HepG2 (cell line): Measurements from ENCODE around the gene KIF13A. TPM values are rescaled to one million over a fixed set of nuclear protein-coding genes. Genes with fewer than 3 reads are reported as not detected.

Source experiments
- KDM1A ChIP-seq: IDR thresholded peaks from 2 replicates; pipeline ENCODE4 v1.6.1; 2016; ENCODE audit warnings: missing compliant biosample characterization
- RAD21 ChIP-seq: fragments of 450-650 bp; formaldehyde crosslinking; IDR thresholded peaks from 2 replicates; pipeline ENCODE4 v1.5.0; 2020; ENCODE audit warnings: mild to moderate bottlenecking
- SMYD3 ChIP-seq: sonication (generic); formaldehyde crosslinking; IDR thresholded peaks from 2 replicates; pipeline ENCODE4 v1.8.1; 2023; ENCODE audit warnings: mild to moderate bottlenecking, missing genetic modification reagents
- SRSF1 ChIP-seq: fragments of 200-400 bp; formaldehyde crosslinking; optimal IDR thresholded peaks from 2 replicates; pipeline ENCODE3; 2017; ENCODE audit warnings: mild to moderate bottlenecking, low read depth, low read length, moderate library complexity
- SRY ChIP-seq: sonication (generic); formaldehyde crosslinking; IDR thresholded peaks from 2 replicates; pipeline ENCODE4 v1.8.0; 2022; ENCODE audit warnings: mild to moderate bottlenecking, missing genetic modification reagents
- ZBTB38 ChIP-seq: sonication (generic); formaldehyde crosslinking; IDR thresholded peaks from 2 replicates; pipeline ENCODE4 v1.5.1; 2020; ENCODE audit warnings: mild to moderate bottlenecking, missing genetic modification reagents
- ZBTB7B ChIP-seq: sonication (generic); formaldehyde crosslinking; IDR thresholded peaks from 2 replicates; pipeline ENCODE4 v1.4.0; 2020; ENCODE audit warnings: missing genetic modification reagents
- ZFX ChIP-seq: sonication (generic); formaldehyde crosslinking; IDR thresholded peaks from 2 replicates; pipeline ENCODE4 v1.4.0; 2020; ENCODE audit warnings: mild to moderate bottlenecking, low read depth, missing genetic modification reagents, moderate library complexity
- ZNF224 ChIP-seq: sonication (generic); formaldehyde crosslinking; IDR thresholded peaks from 2 replicates; pipeline ENCODE4 v1.5.0; 2020; ENCODE audit warnings: mild to moderate bottlenecking, missing genetic modification reagents
- ZNF30 ChIP-seq: sonication (generic); formaldehyde crosslinking; IDR thresholded peaks from 2 replicates; pipeline ENCODE4 v1.5.0; 2020; ENCODE audit warnings: mild to moderate bottlenecking, missing genetic modification reagents
- polyA plus RNA-seq, 8 experiments: library from polyadenylated mRNA; depleted of rRNA in 3 of 8; stranded (reverse) in 7 of 8; unstranded in 1 of 8; fragments of >200 nt; fragmentation: Illumina TruSeq in 4 of 8; extraction: Trizol in 4 of 8; gene quantifications; 2 replicates each; pipeline versions ENCODE4 v1.2.1 to v1.2.3, GENCODE V29; 2011 to 2016; ENCODE audit warnings: low read depth in 4 of 8, missing spikeins in 1 of 8, mixed read lengths in 1 of 8; ENCODE audit not compliant: insufficient read depth in 1 of 8
- total RNA-seq, 5 experiments: library from RNA; depleted of rRNA; stranded (reverse); fragments of >200 nt; fragmentation: Illumina TruSeq; extraction: Trizol; gene quantifications; 2 replicates each; pipeline ENCODE4 v1.2.3, GENCODE V29; 2016; ENCODE audit warnings: low read depth in 1 of 5
- TF ChIP-seq, protein P1 (sequence below): sonication (generic); formaldehyde crosslinking; IDR thresholded peaks from 2 replicates; pipeline ENCODE4 v1.9.0; 2022; ENCODE audit warnings: missing genetic modification reagents, mild to moderate bottlenecking, borderline replicate concordance
- TF ChIP-seq, protein P2 (sequence below): sonication (generic); formaldehyde crosslinking; IDR thresholded peaks from 2 replicates; pipeline ENCODE4 v1.9.0; 2022; ENCODE audit warnings: low read depth, missing genetic modification reagents
- TF ChIP-seq, protein P3 (sequence below): sonication (generic); formaldehyde crosslinking; IDR thresholded peaks from 2 replicates; pipeline ENCODE4 v1.9.0; 2021; ENCODE audit warnings: missing genetic modification reagents, borderline replicate concordance
- TF ChIP-seq, protein P4 (sequence below): IDR thresholded peaks from 2 replicates; pipeline ENCODE4 v1.6.1; 2016
- TF ChIP-seq, protein P5 (sequence below): sonication (generic); formaldehyde crosslinking; IDR thresholded peaks from 2 replicates; pipeline ENCODE4 v1.4.0; 2020; ENCODE audit warnings: mild to moderate bottlenecking, missing genetic modification reagents
- TF ChIP-seq, protein P6 (sequence below), 2 experiments: IDR thresholded peaks; 2 replicates each; pipeline ENCODE4 v1.6.1; 2011 to 2012; ENCODE audit warnings: low read length in 2 of 2, borderline replicate concordance in 1 of 2, low read depth in 1 of 2, mild to moderate bottlenecking in 1 of 2, moderate library complexity in 1 of 2

KIF13A gene
- total and polyA plus RNA-seq, 2 of the 13 experiments (the other 11 are each of a cell fraction or from before 2014, with no cell fraction given), result 21.1 to 37.2 TPM

DNA sequence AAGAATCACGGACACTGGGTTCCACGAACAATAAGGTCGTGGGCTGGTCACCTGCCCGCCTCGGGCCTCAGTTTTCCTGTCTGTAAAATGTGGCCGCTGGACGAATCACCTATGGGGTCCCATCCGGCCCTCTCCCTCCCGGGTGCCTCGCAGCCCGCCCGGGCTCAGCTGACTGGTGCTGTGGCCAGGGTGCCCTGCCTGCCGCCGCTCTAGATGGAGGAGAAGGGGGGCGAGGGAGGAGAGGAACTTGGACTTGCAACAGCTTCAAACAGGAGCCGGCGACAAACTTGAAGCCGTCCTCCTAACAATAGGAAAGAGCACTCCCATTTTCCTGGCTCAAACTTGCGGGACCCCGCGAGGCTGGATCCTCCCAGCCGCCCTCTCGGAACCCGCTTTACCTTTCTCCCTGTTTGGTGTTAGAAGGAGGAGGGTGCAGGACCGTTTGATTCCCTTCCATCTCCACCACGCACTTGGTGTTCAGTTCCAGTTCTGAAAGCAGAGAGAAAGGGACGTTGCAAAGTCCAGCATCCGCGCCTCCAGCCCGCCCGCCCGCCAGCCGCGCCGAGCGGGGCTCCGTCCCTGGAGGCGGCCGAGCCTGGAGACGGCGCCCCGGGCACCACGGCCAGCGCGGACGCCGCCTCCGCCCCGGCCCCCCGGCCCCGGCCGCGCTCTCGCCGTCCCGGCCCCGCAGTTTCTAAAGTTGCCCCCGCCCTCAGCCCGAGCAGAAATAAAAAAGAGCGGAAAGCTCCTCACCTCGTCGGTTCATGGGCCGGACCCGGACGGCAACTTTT is 584 bp downstream of the KIF13A start (continued):
- TF ChIP-seq, protein P1, sequence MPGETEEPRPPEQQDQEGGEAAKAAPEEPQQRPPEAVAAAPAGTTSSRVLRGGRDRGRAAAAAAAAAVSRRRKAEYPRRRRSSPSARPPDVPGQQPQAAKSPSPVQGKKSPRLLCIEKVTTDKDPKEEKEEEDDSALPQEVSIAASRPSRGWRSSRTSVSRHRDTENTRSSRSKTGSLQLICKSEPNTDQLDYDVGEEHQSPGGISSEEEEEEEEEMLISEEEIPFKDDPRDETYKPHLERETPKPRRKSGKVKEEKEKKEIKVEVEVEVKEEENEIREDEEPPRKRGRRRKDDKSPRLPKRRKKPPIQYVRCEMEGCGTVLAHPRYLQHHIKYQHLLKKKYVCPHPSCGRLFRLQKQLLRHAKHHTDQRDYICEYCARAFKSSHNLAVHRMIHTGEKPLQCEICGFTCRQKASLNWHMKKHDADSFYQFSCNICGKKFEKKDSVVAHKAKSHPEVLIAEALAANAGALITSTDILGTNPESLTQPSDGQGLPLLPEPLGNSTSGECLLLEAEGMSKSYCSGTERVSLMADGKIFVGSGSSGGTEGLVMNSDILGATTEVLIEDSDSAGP, result peak; percentile 63; the same call in 1 of the 2 replicates
- TF ChIP-seq ZBTB7B (CRISPR knock-in tag) (peak; percentile 65; the same call in 1 of the 2 replicates), RAD21 (CRISPR knock-in tag) (0 out of 2 replicates have a peak, but pooled peaks have one; percentile 5), SRY (peak; percentile 53; the same call in 1 of the 2 replicates), KDM1A (CRISPR knock-in tag) (peak; percentile 76), ZBTB38 (CRISPR knock-in tag) (peak; percentile 57; the same call in 1 of the 2 replicates), ZNF224 (peak; percentile 82), SMYD3 (no peak), SRSF1 (no peak), ZNF30 (CRISPR knock-in tag) (no peak), ZFX (CRISPR knock-in tag) (peak; percentile 52; the same call in 1 of the 2 replicates)
- TF ChIP-seq, protein P2, sequence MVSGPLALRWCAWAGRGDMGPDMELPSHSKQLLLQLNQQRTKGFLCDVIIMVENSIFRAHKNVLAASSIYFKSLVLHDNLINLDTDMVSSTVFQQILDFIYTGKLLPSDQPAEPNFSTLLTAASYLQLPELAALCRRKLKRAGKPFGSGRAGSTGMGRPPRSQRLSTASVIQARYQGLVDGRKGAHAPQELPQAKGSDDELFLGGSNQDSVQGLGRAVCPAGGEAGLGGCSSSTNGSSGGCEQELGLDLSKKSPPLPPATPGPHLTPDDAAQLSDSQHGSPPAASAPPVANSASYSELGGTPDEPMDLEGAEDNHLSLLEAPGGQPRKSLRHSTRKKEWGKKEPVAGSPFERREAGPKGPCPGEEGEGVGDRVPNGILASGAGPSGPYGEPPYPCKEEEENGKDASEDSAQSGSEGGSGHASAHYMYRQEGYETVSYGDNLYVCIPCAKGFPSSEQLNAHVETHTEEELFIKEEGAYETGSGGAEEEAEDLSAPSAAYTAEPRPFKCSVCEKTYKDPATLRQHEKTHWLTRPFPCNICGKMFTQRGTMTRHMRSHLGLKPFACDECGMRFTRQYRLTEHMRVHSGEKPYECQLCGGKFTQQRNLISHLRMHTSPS (CRISPR knock-in tag), result peak; percentile 44; the same call in 1 of the 2 replicates
- TF ChIP-seq, protein P3, sequence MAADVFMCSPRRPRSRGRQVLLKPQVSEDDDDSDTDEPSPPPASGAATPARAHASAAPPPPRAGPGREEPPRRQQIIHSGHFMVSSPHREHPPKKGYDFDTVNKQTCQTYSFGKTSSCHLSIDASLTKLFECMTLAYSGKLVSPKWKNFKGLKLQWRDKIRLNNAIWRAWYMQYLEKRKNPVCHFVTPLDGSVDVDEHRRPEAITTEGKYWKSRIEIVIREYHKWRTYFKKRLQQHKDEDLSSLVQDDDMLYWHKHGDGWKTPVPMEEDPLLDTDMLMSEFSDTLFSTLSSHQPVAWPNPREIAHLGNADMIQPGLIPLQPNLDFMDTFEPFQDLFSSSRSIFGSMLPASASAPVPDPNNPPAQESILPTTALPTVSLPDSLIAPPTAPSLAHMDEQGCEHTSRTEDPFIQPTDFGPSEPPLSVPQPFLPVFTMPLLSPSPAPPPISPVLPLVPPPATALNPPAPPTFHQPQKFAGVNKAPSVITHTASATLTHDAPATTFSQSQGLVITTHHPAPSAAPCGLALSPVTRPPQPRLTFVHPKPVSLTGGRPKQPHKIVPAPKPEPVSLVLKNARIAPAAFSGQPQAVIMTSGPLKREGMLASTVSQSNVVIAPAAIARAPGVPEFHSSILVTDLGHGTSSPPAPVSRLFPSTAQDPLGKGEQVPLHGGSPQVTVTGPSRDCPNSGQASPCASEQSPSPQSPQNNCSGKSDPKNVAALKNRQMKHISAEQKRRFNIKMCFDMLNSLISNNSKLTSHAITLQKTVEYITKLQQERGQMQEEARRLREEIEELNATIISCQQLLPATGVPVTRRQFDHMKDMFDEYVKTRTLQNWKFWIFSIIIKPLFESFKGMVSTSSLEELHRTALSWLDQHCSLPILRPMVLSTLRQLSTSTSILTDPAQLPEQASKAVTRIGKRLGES (CRISPR knock-in tag), result no peak
- TF ChIP-seq, protein P4, sequence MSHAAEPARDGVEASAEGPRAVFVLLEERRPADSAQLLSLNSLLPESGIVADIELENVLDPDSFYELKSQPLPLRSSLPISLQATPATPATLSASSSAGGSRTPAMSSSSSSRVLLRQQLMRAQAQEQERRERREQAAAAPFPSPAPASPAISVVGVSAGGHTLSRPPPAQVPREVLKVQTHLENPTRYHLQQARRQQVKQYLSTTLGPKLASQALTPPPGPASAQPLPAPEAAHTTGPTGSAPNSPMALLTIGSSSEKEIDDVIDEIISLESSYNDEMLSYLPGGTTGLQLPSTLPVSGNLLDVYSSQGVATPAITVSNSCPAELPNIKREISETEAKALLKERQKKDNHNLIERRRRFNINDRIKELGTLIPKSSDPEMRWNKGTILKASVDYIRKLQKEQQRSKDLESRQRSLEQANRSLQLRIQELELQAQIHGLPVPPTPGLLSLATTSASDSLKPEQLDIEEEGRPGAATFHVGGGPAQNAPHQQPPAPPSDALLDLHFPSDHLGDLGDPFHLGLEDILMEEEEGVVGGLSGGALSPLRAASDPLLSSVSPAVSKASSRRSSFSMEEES (CRISPR knock-in tag), result 0 out of 2 replicates have a peak, but pooled peaks have one; percentile 25
- TF ChIP-seq, protein P5, sequence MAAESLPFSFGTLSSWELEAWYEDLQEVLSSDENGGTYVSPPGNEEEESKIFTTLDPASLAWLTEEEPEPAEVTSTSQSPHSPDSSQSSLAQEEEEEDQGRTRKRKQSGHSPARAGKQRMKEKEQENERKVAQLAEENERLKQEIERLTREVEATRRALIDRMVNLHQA, result no peak
- TF ChIP-seq, protein P6, sequence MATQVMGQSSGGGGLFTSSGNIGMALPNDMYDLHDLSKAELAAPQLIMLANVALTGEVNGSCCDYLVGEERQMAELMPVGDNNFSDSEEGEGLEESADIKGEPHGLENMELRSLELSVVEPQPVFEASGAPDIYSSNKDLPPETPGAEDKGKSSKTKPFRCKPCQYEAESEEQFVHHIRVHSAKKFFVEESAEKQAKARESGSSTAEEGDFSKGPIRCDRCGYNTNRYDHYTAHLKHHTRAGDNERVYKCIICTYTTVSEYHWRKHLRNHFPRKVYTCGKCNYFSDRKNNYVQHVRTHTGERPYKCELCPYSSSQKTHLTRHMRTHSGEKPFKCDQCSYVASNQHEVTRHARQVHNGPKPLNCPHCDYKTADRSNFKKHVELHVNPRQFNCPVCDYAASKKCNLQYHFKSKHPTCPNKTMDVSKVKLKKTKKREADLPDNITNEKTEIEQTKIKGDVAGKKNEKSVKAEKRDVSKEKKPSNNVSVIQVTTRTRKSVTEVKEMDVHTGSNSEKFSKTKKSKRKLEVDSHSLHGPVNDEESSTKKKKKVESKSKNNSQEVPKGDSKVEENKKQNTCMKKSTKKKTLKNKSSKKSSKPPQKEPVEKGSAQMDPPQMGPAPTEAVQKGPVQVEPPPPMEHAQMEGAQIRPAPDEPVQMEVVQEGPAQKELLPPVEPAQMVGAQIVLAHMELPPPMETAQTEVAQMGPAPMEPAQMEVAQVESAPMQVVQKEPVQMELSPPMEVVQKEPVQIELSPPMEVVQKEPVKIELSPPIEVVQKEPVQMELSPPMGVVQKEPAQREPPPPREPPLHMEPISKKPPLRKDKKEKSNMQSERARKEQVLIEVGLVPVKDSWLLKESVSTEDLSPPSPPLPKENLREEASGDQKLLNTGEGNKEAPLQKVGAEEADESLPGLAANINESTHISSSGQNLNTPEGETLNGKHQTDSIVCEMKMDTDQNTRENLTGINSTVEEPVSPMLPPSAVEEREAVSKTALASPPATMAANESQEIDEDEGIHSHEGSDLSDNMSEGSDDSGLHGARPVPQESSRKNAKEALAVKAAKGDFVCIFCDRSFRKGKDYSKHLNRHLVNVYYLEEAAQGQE (IDR thresholded peaks at IDR 0.05; ENCODE audit: borderline replicate concordance in 1 of 2, low read depth in 1 of 2, low read length in 2 of 2), result peak in 1 of 2 experiments; percentile 17; a peak in 1 of 4 replicates
